Measurements from ENCODE around the gene MCF2L.

- TF ChIP-seq CTCF (IDR thresholded peaks at IDR 0.05): no peak
- no peak for TF ChIP-seq EP300 (IDR thresholded peaks at IDR 0.05)
These were observed 67.4 kb downstream of the MCF2L start for GRCh38 chr13:113036401-113036800.
